ENCODE results near the gene POU5F1.

GRCh38 chr6:31194061-31194834, 23.8 kb upstream of the POU5F1 start:
- TF ChIP-seq POLR2A (IDR thresholded peaks at IDR 0.05) (no peak), CTCF (IDR thresholded peaks at IDR 0.05) (no peak)

Data from uterus (tissue), 2 donors.